ENCODE measurements around the gene MARCHF6. TPM values are rescaled to one million over a fixed set of nuclear protein-coding genes. Genes with fewer than 3 reads are reported as not detected.

Gene MARCHF6
- total RNA-seq, 4 donors from 2014 or later: 27.6 to 67.1 (median 37.0) TPM

GRCh38 chr5:10396552-10396951 is 43.1 kb downstream of the MARCHF6 start:
- Histone ChIP-seq H3K27me3 (no peaks in the 10 kb centered on the region), H3K36me3 (peaks cover 0 to 100% (median 26%) of the 10 kb centered on the region in 3 donors), H3K4me3 (no peak overlapping the region), H3K27ac (no peak overlapping the region), H3K4me1 (no peaks in the 10 kb centered on the region), H3K9me3 (no peaks in the 10 kb centered on the region)
- TF ChIP-seq CTCF (IDR thresholded peaks at IDR 0.05) (no peak), POLR2A (IDR thresholded peaks at IDR 0.05) (no peak)
- 82 to 88% methylated on average over 5 of the region's 5 CpGs for WGBS, 2 donors
- DNase-seq: no peak
- intact Hi-C loops (cut with DNase I): no loop called here

GRCh38 chr5:10399839-10400238 is 46.3 kb downstream of the MARCHF6 start:
- Histone ChIP-seq H3K27me3 (no peaks in the 10 kb centered on the region), H3K36me3 (peaks cover 7 to 100% (median 16%) of the 10 kb centered on the region in 3 donors), H3K4me1 (no peaks in the 10 kb centered on the region), H3K4me3 (no peak overlapping the region), H3K27ac (peak overlapping the region in 1 of 4 donors; percentile 40), H3K9me3 (no peaks in the 10 kb centered on the region)
- TF ChIP-seq CTCF (IDR thresholded peaks at IDR 0.05) (no peak), POLR2A (IDR thresholded peaks at IDR 0.05) (no peak)
- intact Hi-C loops (cut with DNase I): loop anchor here (10.0 kb wide), 1 partner anchor 115 kb away; no protein-coding TSS in a partner anchor
- no peak for DNase-seq

GRCh38 chr5:10400411-10400810 is 46.9 kb downstream of the MARCHF6 start:
- no peak for TF ChIP-seq POLR2A (IDR thresholded peaks at IDR 0.05)
- TF ChIP-seq CTCF (IDR thresholded peaks at IDR 0.05): no peak
- Histone ChIP-seq H3K4me1 (no peaks in the 10 kb centered on the region), H3K4me3 (no peak overlapping the region), H3K9me3 (no peaks in the 10 kb centered on the region), H3K27me3 (no peaks in the 10 kb centered on the region), H3K27ac (peak overlapping the region in 2 of 4 donors; percentile 23 to 40), H3K36me3 (peaks cover 2 to 100% (median 16%) of the 10 kb centered on the region in 3 donors)
- intact Hi-C loops (cut with DNase I): loop anchor here (10.0 kb wide), 1 partner anchor 116 kb away; no protein-coding TSS in a partner anchor
- WGBS, 2 donors: 90 to 94% methylated on average over 2 of the region's 2 CpGs
- no peak for DNase-seq

GRCh38 chr5:10400831-10401230 is 47.3 kb downstream of the MARCHF6 start:
- intact Hi-C loops (cut with DNase I): loop anchor here (10.0 kb wide), 1 partner anchor 116 kb away; no protein-coding TSS in a partner anchor
- Histone ChIP-seq H3K36me3 (peaks cover 0 to 100% (median 16%) of the 10 kb centered on the region in 3 donors), H3K27me3 (no peaks in the 10 kb centered on the region), H3K4me1 (no peaks in the 10 kb centered on the region), H3K4me3 (no peak overlapping the region), H3K9me3 (no peaks in the 10 kb centered on the region), H3K27ac (peak overlapping the region in 2 of 4 donors; percentile 23 to 40)
- DNase-seq: no peak
- no peak for TF ChIP-seq CTCF (IDR thresholded peaks at IDR 0.05)
- TF ChIP-seq POLR2A (IDR thresholded peaks at IDR 0.05): no peak
- 57 to 70% methylated on average over 3 of the region's 3 CpGs for WGBS, 2 donors

GRCh38 chr5:10401498-10401897 is 48.0 kb downstream of the MARCHF6 start:
- TF ChIP-seq CTCF (IDR thresholded peaks at IDR 0.05) (no peak), POLR2A (IDR thresholded peaks at IDR 0.05) (no peak)
- H3K4me1 ChIP-seq: no peaks in the 10 kb centered on the region
- no peaks in the 10 kb centered on the region for H3K27me3 ChIP-seq
- intact Hi-C loops (cut with DNase I): loop anchor here (10.0 kb wide), 1 partner anchor 117 kb away; no protein-coding TSS in a partner anchor
- H3K36me3 ChIP-seq: peaks cover 3 to 100% (median 16%) of the 10 kb centered on the region in 3 donors
- no peak overlapping the region for H3K4me3 ChIP-seq
- DNase-seq: no peak
- 79 to 89% methylated on average over 1 of the region's 1 CpG for WGBS, 2 donors
- peak overlapping the region in 1 of 4 donors; percentile 5 for H3K27ac ChIP-seq
- H3K9me3 ChIP-seq: no peaks in the 10 kb centered on the region

Small RNAs within 50 kb of the gene (small RNA-seq; reads per million reads assigned to genes)
- 0 reads per million in 4 donors for gene RF00019

Other genes starting within 250 kb of the MARCHF6 start
- 10 to 100 TPM; 10.3 to 18.5 (median 15.9) TPM for gene ATPSCKMT, start 103.8 kb upstream of the MARCHF6 start, total RNA-seq
- gene CCT5, start 103.4 kb upstream of the MARCHF6 start, total RNA-seq: 100 to 1,000 TPM; 122 to 331 (median 226) TPM
- gene CMBL, start 45.8 kb upstream of the MARCHF6 start, total RNA-seq: 1 to 10 TPM; 1.1 to 2.1 (median 1.8) TPM
- gene ROPN1L, start 88.2 kb downstream of the MARCHF6 start, total RNA-seq: under 1 TPM in 1 of 4 donors, not detected in 3; 0.38 TPM
- 1 to 10 TPM in 2 of 4 donors, under 1 TPM in 2; 0.57 to 6.5 (median 1.7) TPM for gene ANKRD33B, start 210.4 kb downstream of the MARCHF6 start, total RNA-seq

Data from esophagus squamous epithelium (tissue), 5 donors.